GM12878 (cell line): ENCODE results near the gene DAD1. TPM values are rescaled to one million over a fixed set of nuclear protein-coding genes. Genes with fewer than 3 reads are reported as not detected.

Source experiments
- ATAC-seq: fragments of 200-7000 bp; cut with Tn5 transposase; 3 replicates; pipeline ENCODE4 v1.9.1; 2020; ENCODE audit warnings: mild to moderate bottlenecking, moderate library complexity
- BruUV-seq: library from RNA; stranded (reverse); fragments of 400-500 nt; replicated peaks from 2 replicates; lab custom pipeline; 2021; lab: Mats Ljungman, UMichigan
- CTCF ChIA-PET: fragments of 300-600 bp; sonication (Branson Sonifier 250); formaldehyde crosslinking; extraction: SDS; loops from one replicate; lab custom pipeline; 2021; ENCODE audit warnings: inconsistent platforms; lab: Yijun Ruan, JAX
- POLR2A ChIA-PET: fragments of 350-600 bp; formaldehyde crosslinking; extraction: SDS; loops from one replicate; lab custom pipeline; 2021; ENCODE audit warnings: inconsistent platforms; lab: Charles Lee
- RAD21 ChIA-PET: fragments of 300-600 bp; sonication (Branson Sonifier 250); formaldehyde crosslinking; loops from one replicate; lab custom pipeline; 2023; ENCODE audit warnings: antibody characterized with exemption; ENCODE audit not compliant: unreplicated experiment; lab: Charles Lee
- SMC1A ChIA-PET: fragments of 300-600 bp; sonication (Branson Sonifier 250); formaldehyde crosslinking; loops from one replicate; lab custom pipeline; 2023; ENCODE audit not compliant: unreplicated experiment, uncharacterized antibody; lab: Charles Lee
- DNase-seq: peaks from one replicate; pipeline ENCODE4 v3.0.0-alpha.2; 2011; ENCODE audit warnings: low read depth, low spot score
- FAIRE-seq: peaks from 3 replicates; lab custom pipeline; 2011; peaks lifted over from hg19 to GRCh38; lab: Jason Lieb, UNC
- H2AFZ ChIP-seq: 2 replicates; pipeline ENCODE4 v1.6.0; 2011; ENCODE audit warnings: low read depth, low read length, control low read depth; ENCODE audit not compliant: control insufficient read depth
- H3K27ac ChIP-seq: 2 replicates; pipeline ENCODE4 v1.5.1; 2011; ENCODE audit warnings: control low read depth; ENCODE audit not compliant: control insufficient read depth, insufficient read depth
- H3K27me3 ChIP-seq, 2 experiments: replicated peaks in 1 of 2; 2 replicates each; pipeline versions ENCODE4 v1.6.0 to v1.6.1; 2011; ENCODE audit warnings: low read length in 1 of 2; ENCODE audit not compliant: control insufficient read depth in 2 of 2, insufficient read depth in 2 of 2
- H3K36me3 ChIP-seq, 2 experiments: 2 replicates each; pipeline ENCODE4 v1.5.1; 2011; ENCODE audit warnings: low read length in 1 of 2; ENCODE audit not compliant: control insufficient read depth in 2 of 2, insufficient read depth in 2 of 2
- H3K4me1 ChIP-seq: 2 replicates; pipeline ENCODE4 v1.6.1; 2011; ENCODE audit warnings: mild to moderate bottlenecking, low read length, moderate library complexity, mixed read lengths; ENCODE audit not compliant: control insufficient read depth, insufficient read depth
- H3K4me2 ChIP-seq: 2 replicates; pipeline ENCODE4 v1.6.0; 2011; ENCODE audit warnings: control low read depth; ENCODE audit not compliant: control insufficient read depth, insufficient read depth
- H3K4me3 ChIP-seq: fragments of 200-600 bp; sonication (generic); 2 replicates; pipeline ENCODE4 v1.5.1; 2016
- H3K79me2 ChIP-seq: 2 replicates; pipeline ENCODE4 v1.6.0; 2011; ENCODE audit warnings: low read length; ENCODE audit not compliant: control insufficient read depth, insufficient read depth
- H3K9ac ChIP-seq: 2 replicates; pipeline ENCODE4 v1.8.0; 2011; ENCODE audit warnings: low read length, control low read depth, mixed read lengths; ENCODE audit not compliant: control insufficient read depth, insufficient read depth
- H3K9me3 ChIP-seq: replicated peaks from 3 replicates; pipeline ENCODE4 v1.5.1; 2011; ENCODE audit warnings: mild to moderate bottlenecking, low read length; ENCODE audit not compliant: control insufficient read depth, insufficient read depth
- H4K20me1 ChIP-seq: 2 replicates; pipeline ENCODE4 v1.6.0; 2011; ENCODE audit not compliant: control insufficient read depth, insufficient read depth
- NBN ChIP-seq: fragments of 450-650 bp; IDR thresholded peaks from 2 replicates; pipeline ENCODE4 v1.6.1; 2016
- STAT1 ChIP-seq: fragments of 450-650 bp; conservative IDR thresholded peaks from 2 replicates; pipeline ENCODE4 v1.6.1; 2014; ENCODE audit warnings: antibody characterized with exemption, mild to moderate bottlenecking
- ZNF622 ChIP-seq: fragments of 450-650 bp; IDR thresholded peaks from 2 replicates; pipeline ENCODE4 v1.6.1; 2017; ENCODE audit warnings: mild to moderate bottlenecking, inconsistent platforms
- ZZZ3 ChIP-seq: IDR thresholded peaks from 2 replicates; pipeline ENCODE4 v1.6.1; 2011; ENCODE audit warnings: low read depth; ENCODE audit not compliant: control insufficient read depth, insufficient read length
- WGBS: methylation state at CpG from one replicate; pipeline ENCODE4 v1.1.6; 2016; ENCODE audit warnings: low lambda C conversion rate; ENCODE audit not compliant: insufficient replicate concordance, insufficient coverage; ENCODE audit errors: missing lambda C conversion rate; 5-methylcytosine and 5-hydroxymethylcytosine counted together
- in situ Hi-C: fragments of 300-500 bp; cut with MboI; formaldehyde crosslinking; loops from 9 replicates; pipeline ENCODE4 v1.14.3; 2018; ENCODE audit warnings: mixed read lengths
- intact Hi-C: fragments of 100-400 bp; cut with micrococcal nuclease; formaldehyde crosslinking; loops from one replicate; pipeline ENCODE4 v1.14.2; 2022; ENCODE audit not compliant: unreplicated experiment
- polyA plus RNA-seq, 11 experiments: library from polyadenylated mRNA; depleted of rRNA in 4 of 11; unstranded in 6 of 11; stranded (reverse) in 5 of 11; fragments of >200 nt; fragmentation: Nextera tagmentation in 4 of 11; fragmentation: Illumina TruSeq in 1 of 11; extraction: Ambion mirVana in 4 of 11; extraction: Trizol in 1 of 11; gene quantifications; 1 replicate in 1 of 11; 2 replicates in 10 of 11; pipeline versions ENCODE4 v1.2.1 to v1.2.3, GENCODE V29; 2011 to 2016; ENCODE audit warnings: inconsistent platforms in 2 of 11, missing spikeins in 2 of 11, low read depth in 1 of 11
- total RNA-seq, 4 experiments: library from RNA; depleted of rRNA in 3 of 4; stranded (reverse); fragments of >200 nt in 3 of 4; fragmentation: Illumina TruSeq in 1 of 4; extraction: Trizol in 1 of 4; gene quantifications; 2 replicates each; pipeline versions ENCODE4 v1.2.1 to v1.2.3, GENCODE V29; 2013 to 2021
- TF ChIP-seq, protein P1 (sequence below): fragments of 450-650 bp; IDR thresholded peaks from 2 replicates; pipeline ENCODE4 v1.6.1; 2018; ENCODE audit warnings: mild to moderate bottlenecking, low read depth, moderate library complexity; ENCODE audit not compliant: partially characterized antibody
- TF ChIP-seq, protein P2 (sequence below): fragments of 450-650 bp; IDR thresholded peaks from 2 replicates; pipeline ENCODE4 v1.6.1; 2017; ENCODE audit warnings: mild to moderate bottlenecking, low read depth, inconsistent platforms; ENCODE audit not compliant: poor library complexity, severe bottlenecking

Gene DAD1
- total and polyA plus RNA-seq, 10 of the 15 experiments (the other 5 are each of a cell fraction or from before 2014, with no cell fraction given): 161 to 920 (median 319) TPM

DNA sequence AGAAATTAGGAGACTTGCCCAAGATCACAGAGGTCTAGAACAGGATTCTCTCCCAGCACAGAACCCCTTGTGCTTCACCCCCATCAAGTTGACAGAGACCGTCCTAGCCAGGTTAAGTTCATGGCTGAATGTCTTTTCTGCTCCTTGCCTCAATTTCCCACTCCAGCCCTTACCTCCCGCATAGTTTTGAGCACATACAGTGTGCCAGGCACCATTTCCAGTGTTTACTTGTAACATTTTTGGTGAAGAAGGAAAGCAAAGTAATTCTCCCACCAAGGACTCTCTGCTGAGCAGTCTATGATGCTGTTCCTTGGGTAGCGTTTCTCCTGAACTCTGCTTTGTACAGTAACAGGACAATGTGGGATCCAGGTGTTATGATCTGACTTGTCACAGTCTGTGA, 10.3 kb upstream of the DAD1 start:
- in situ Hi-C loops: no loop called here
- CTCF ChIA-PET: interaction anchor here (0.6 to 5.5 kb wide), 17 partner anchors 8 to 288 kb away, joined by 3 to 58 read pairs (median 3); partner anchors contain the start of genes DAD1 and OXA1L
- intact Hi-C loops: no loop called here

More for the DNA sequence above, 10.3 kb upstream of the DAD1 start:
- DNase-seq (no peak), FAIRE-seq (no peak), ATAC-seq (no peak)
- SMC1A ChIA-PET: interaction anchor here (0.6 to 7.4 kb wide), 18 partner anchors 12 to 408 kb away, joined by 3 to 72 read pairs (median 4); partner anchors contain the start of genes DAD1 and OR6J1
- BruUV-seq: no TSS peak
- Histone ChIP-seq H3K27me3 (no peaks in the 10 kb centered on the region), H3K4me1 (peaks cover 19% of the 10 kb centered on the region), H3K4me3 (peak overlapping the region; percentile 94), H3K36me3 (peaks cover 0 to 2% of the 10 kb centered on the region in 2 experiments; a peak in 2 of 4 replicates), H3K9me3 (no peaks in the 10 kb centered on the region), H3K27ac (peak overlapping the region; percentile 45; the same call in 1 of the 2 replicates), H4K20me1 (no peaks in the 10 kb centered on the region), H3K79me2 (no peaks in the 10 kb centered on the region), H3K9ac (peak overlapping the region; percentile 77), H3K4me2 (peak overlapping the region; percentile 98), H2AFZ (no peak overlapping the region)
- 37% methylated on average over 3 of the region's 3 CpGs for WGBS
- RAD21 ChIA-PET: interaction anchor here (0.9 to 5.7 kb wide), 17 partner anchors 10 to 471 kb away, joined by 3 to 53 read pairs (median 4); partner anchors contain the start of genes DAD1, LRP10 and OXA1L
- no peak for TF ChIP-seq STAT1
- no peak for TF ChIP-seq NBN
- TF ChIP-seq ZNF622: no peak
- TF ChIP-seq ZZZ3: no peak
- TF ChIP-seq, protein P1, sequence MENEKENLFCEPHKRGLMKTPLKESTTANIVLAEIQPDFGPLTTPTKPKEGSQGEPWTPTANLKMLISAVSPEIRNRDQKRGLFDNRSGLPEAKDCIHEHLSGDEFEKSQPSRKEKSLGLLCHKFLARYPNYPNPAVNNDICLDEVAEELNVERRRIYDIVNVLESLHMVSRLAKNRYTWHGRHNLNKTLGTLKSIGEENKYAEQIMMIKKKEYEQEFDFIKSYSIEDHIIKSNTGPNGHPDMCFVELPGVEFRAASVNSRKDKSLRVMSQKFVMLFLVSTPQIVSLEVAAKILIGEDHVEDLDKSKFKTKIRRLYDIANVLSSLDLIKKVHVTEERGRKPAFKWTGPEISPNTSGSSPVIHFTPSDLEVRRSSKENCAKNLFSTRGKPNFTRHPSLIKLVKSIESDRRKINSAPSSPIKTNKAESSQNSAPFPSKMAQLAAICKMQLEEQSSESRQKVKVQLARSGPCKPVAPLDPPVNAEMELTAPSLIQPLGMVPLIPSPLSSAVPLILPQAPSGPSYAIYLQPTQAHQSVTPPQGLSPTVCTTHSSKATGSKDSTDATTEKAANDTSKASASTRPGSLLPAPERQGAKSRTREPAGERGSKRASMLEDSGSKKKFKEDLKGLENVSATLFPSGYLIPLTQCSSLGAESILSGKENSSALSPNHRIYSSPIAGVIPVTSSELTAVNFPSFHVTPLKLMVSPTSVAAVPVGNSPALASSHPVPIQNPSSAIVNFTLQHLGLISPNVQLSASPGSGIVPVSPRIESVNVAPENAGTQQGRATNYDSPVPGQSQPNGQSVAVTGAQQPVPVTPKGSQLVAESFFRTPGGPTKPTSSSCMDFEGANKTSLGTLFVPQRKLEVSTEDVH: no peak
- TF ChIP-seq, protein P2, sequence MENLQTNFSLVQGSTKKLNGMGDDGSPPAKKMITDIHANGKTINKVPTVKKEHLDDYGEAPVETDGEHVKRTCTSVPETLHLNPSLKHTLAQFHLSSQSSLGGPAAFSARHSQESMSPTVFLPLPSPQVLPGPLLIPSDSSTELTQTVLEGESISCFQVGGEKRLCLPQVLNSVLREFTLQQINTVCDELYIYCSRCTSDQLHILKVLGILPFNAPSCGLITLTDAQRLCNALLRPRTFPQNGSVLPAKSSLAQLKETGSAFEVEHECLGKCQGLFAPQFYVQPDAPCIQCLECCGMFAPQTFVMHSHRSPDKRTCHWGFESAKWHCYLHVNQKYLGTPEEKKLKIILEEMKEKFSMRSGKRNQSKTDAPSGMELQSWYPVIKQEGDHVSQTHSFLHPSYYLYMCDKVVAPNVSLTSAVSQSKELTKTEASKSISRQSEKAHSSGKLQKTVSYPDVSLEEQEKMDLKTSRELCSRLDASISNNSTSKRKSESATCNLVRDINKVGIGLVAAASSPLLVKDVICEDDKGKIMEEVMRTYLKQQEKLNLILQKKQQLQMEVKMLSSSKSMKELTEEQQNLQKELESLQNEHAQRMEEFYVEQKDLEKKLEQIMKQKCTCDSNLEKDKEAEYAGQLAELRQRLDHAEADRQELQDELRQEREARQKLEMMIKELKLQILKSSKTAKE: no peak
- POLR2A ChIA-PET: interaction anchor here (0.5 to 6.0 kb wide), 7 partner anchors 12 to 493 kb away, joined by 3 to 91 read pairs (median 4); partner anchors contain the start of genes DAD1, OXA1L and PRMT5
